ENCODE measurements around the gene IKZF2. TPM values are rescaled to one million over a fixed set of nuclear protein-coding genes. Genes with fewer than 3 reads are reported as not detected.

The IKZF2 gene
- total RNA-seq, 1 donor from 2014 or later: 18.9 TPM

- H3K4me1 Mint-ChIP-seq (ENCODE audit: unreplicated experiment): peaks cover 32% of the 10 kb centered on the region
These were observed 59.6 kb downstream of the IKZF2 start for GRCh38 chr2:213091765-213092164.

GRCh38 chr2:213090772-213091171 is 60.6 kb downstream of the IKZF2 start:
- Mint-ChIP-seq H3K9me3 (ENCODE audit: unreplicated experiment) (no peaks in the 10 kb centered on the region), H3K4me1 (ENCODE audit: unreplicated experiment) (peaks cover 42% of the 10 kb centered on the region), H3K27ac (ENCODE audit: unreplicated experiment) (no peak overlapping the region), H3K36me3 (ENCODE audit: unreplicated experiment) (peaks cover 7% of the 10 kb centered on the region), H3K27me3 (ENCODE audit: unreplicated experiment) (no peaks in the 10 kb centered on the region), H3K4me3 (ENCODE audit: unreplicated experiment) (no peak overlapping the region)
- DNase-seq (ENCODE audit: extremely low spot score, unreplicated experiment): no peak
- TF ChIP-seq, protein P1, sequence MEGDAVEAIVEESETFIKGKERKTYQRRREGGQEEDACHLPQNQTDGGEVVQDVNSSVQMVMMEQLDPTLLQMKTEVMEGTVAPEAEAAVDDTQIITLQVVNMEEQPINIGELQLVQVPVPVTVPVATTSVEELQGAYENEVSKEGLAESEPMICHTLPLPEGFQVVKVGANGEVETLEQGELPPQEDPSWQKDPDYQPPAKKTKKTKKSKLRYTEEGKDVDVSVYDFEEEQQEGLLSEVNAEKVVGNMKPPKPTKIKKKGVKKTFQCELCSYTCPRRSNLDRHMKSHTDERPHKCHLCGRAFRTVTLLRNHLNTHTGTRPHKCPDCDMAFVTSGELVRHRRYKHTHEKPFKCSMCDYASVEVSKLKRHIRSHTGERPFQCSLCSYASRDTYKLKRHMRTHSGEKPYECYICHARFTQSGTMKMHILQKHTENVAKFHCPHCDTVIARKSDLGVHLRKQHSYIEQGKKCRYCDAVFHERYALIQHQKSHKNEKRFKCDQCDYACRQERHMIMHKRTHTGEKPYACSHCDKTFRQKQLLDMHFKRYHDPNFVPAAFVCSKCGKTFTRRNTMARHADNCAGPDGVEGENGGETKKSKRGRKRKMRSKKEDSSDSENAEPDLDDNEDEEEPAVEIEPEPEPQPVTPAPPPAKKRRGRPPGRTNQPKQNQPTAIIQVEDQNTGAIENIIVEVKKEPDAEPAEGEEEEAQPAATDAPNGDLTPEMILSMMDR (IDR thresholded peaks at IDR 0.05): no peak

More at GRCh38 chr2:213091765-213092164, 59.6 kb downstream of the IKZF2 start:
- Mint-ChIP-seq H3K4me3 (ENCODE audit: unreplicated experiment) (no peak overlapping the region), H3K9me3 (ENCODE audit: unreplicated experiment) (no peaks in the 10 kb centered on the region), H3K36me3 (ENCODE audit: unreplicated experiment) (peaks cover 7% of the 10 kb centered on the region), H3K27ac (ENCODE audit: unreplicated experiment) (no peak overlapping the region), H3K27me3 (ENCODE audit: unreplicated experiment) (no peaks in the 10 kb centered on the region)
- TF ChIP-seq, protein P1 (IDR thresholded peaks at IDR 0.05): no peak
- DNase-seq (ENCODE audit: extremely low spot score, unreplicated experiment): no peak

- H3K36me3 Mint-ChIP-seq (ENCODE audit: unreplicated experiment): peaks cover 7% of the 10 kb centered on the region
- H3K27ac Mint-ChIP-seq (ENCODE audit: unreplicated experiment): peak overlapping the region; percentile 55
- TF ChIP-seq, protein P1 (IDR thresholded peaks at IDR 0.05): no peak
- peaks cover 53% of the 10 kb centered on the region for H3K4me1 Mint-ChIP-seq (ENCODE audit: unreplicated experiment)
- H3K27me3 Mint-ChIP-seq (ENCODE audit: unreplicated experiment): no peaks in the 10 kb centered on the region
- no peak for DNase-seq (ENCODE audit: extremely low spot score, unreplicated experiment)
- H3K9me3 Mint-ChIP-seq (ENCODE audit: unreplicated experiment): no peaks in the 10 kb centered on the region
- no peak overlapping the region for H3K4me3 Mint-ChIP-seq (ENCODE audit: unreplicated experiment)
These were observed 62.0 kb downstream of the IKZF2 start for GRCh38 chr2:213089438-213089837.

DNA sequence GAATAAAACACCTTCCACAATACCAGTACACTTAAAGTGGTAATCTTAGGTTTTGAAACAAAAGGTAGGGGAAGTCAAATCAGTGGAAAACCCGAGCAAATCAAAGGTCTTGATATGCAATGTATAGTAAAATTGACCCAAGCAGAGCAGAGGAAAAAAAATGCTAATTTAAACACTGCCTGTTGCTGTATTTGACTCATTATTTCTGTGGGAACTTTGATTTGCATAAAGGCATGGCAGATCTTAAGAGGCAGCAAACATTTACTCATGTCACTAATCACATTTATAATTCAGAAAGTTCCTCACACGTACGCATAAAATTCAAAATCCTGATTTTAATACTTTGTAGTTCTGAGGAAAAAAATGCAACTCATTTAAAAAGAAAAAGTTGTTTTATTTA is 64.4 kb downstream of the IKZF2 start:
- Mint-ChIP-seq H3K36me3 (ENCODE audit: unreplicated experiment) (peaks cover 3% of the 10 kb centered on the region), H3K9me3 (ENCODE audit: unreplicated experiment) (no peaks in the 10 kb centered on the region), H3K27ac (ENCODE audit: unreplicated experiment) (peak overlapping the region; percentile 54), H3K4me1 (ENCODE audit: unreplicated experiment) (peaks cover 69% of the 10 kb centered on the region), H3K4me3 (ENCODE audit: unreplicated experiment) (no peak overlapping the region), H3K27me3 (ENCODE audit: unreplicated experiment) (no peaks in the 10 kb centered on the region)
- DNase-seq (ENCODE audit: extremely low spot score, unreplicated experiment): no peak
- TF ChIP-seq, protein P1 (IDR thresholded peaks at IDR 0.05): no peak

DNA sequence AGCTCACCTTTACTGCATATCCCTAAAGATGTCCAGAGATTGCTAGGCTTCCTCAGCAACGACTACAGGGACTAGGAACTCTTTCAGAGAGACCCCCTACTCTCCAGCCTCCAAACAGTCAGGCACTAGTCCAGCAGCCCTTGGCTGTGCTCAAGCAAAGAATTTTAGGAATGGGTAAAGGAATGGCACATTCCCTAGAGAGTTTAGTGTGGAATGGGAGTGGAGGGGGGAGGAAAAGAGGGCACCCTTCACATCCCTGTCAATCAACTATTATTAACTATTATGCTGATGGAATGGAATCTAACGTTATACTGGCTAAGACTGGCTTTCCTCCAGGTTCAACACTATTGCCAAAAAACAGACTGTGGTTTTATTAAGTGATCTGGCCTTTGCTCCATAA is 64.8 kb downstream of the IKZF2 start:
- TF ChIP-seq, protein P1 (IDR thresholded peaks at IDR 0.05): no peak
- peaks cover 69% of the 10 kb centered on the region for H3K4me1 Mint-ChIP-seq (ENCODE audit: unreplicated experiment)
- H3K36me3 Mint-ChIP-seq (ENCODE audit: unreplicated experiment): peaks cover 3% of the 10 kb centered on the region
- peak overlapping the region; percentile 76 for H3K27ac Mint-ChIP-seq (ENCODE audit: unreplicated experiment)
- no peak for DNase-seq (ENCODE audit: extremely low spot score, unreplicated experiment)
- peak overlapping the region; percentile 2 for H3K4me3 Mint-ChIP-seq (ENCODE audit: unreplicated experiment)
- no peaks in the 10 kb centered on the region for H3K9me3 Mint-ChIP-seq (ENCODE audit: unreplicated experiment)
- H3K27me3 Mint-ChIP-seq (ENCODE audit: unreplicated experiment): no peaks in the 10 kb centered on the region

Data from osteocyte (in vitro differentiated cells).